Smooth muscle cell of the brain vasculature (primary cell): Measurements from ENCODE around the gene ADCY5.

Experiments used
- DNase-seq: peaks from one replicate; pipeline ENCODE4 v3.0.0-alpha.2; 2012; ENCODE audit warnings: low read depth, low spot score

The ADCY5 gene

GRCh38 chr3:123342631-123343080 lies 106.2 kb downstream of the ADCY5 start:
- DNase-seq = no peak

GRCh38 chr3:123341871-123342630 lies 106.8 kb downstream of the ADCY5 start:
- no peak for DNase-seq

- no peak for DNase-seq
These were observed 108.6 kb downstream of the ADCY5 start for GRCh38 chr3:123340336-123340735.

GRCh38 chr3:123339302-123339701 lies 109.6 kb downstream of the ADCY5 start:
- no peak for DNase-seq

- DNase-seq = no peak
These were observed 110.2 kb downstream of the ADCY5 start for GRCh38 chr3:123338620-123339061.

GRCh38 chr3:123337948-123338619 lies 110.8 kb downstream of the ADCY5 start:
- no peak for DNase-seq

GRCh38 chr3:123337226-123337625 lies 111.7 kb downstream of the ADCY5 start:
- DNase-seq = no peak

GRCh38 chr3:123336441-123336851 lies 112.4 kb downstream of the ADCY5 start:
- DNase-seq = no peak

- no peak for DNase-seq
These were observed 112.9 kb downstream of the ADCY5 start for GRCh38 chr3:123336001-123336400.

- DNase-seq = no peak
These were observed 113.8 kb downstream of the ADCY5 start for GRCh38 chr3:123335007-123335670.

- DNase-seq = no peak
These were observed 114.8 kb downstream of the ADCY5 start for GRCh38 chr3:123334056-123334455.

GRCh38 chr3:123333401-123333800 lies 115.5 kb downstream of the ADCY5 start:
- DNase-seq = no peak

- no peak for DNase-seq
These were observed 116.7 kb downstream of the ADCY5 start for GRCh38 chr3:123332124-123332641.

GRCh38 chr3:123331651-123332050 lies 117.2 kb downstream of the ADCY5 start:
- DNase-seq = no peak

GRCh38 chr3:123331006-123331405 lies 117.9 kb downstream of the ADCY5 start:
- no peak for DNase-seq

- DNase-seq = no peak
These were observed 118.4 kb downstream of the ADCY5 start for GRCh38 chr3:123330441-123330991.

GRCh38 chr3:123329636-123330340 lies 119.1 kb downstream of the ADCY5 start:
- no peak for DNase-seq

GRCh38 chr3:123328851-123329635 lies 119.8 kb downstream of the ADCY5 start:
- peak; percentile 26 for DNase-seq

GRCh38 chr3:123327956-123328850 lies 120.7 kb downstream of the ADCY5 start:
- no peak for DNase-seq
